SK-N-SH (cell line): ENCODE data around the gene SLITRK6. TPM values are rescaled to one million over a fixed set of nuclear protein-coding genes. Genes with fewer than 3 reads are reported as not detected.

Source experiments
- CTCF ChIA-PET: fragments of 300-600, 350-600 bp; formaldehyde crosslinking; extraction: SDS; loops from one replicate; lab custom pipeline; 2021; lab: Yijun Ruan, JAX
- POLR2A ChIA-PET: fragments of 350-600 bp; sonication (Branson Sonifier 250); formaldehyde crosslinking; extraction: SDS; loops from one replicate; lab custom pipeline; 2020; ENCODE audit warnings: antibody characterized with exemption, inconsistent platforms; lab: Yijun Ruan, JAX
- DNase-seq: peaks from one replicate; pipeline ENCODE4 v3.0.0; 2012
- H2AFZ ChIP-seq: fragments of 200-600 bp; sonication (generic); 2 replicates; pipeline ENCODE4 v1.8.1; 2016; ENCODE audit warnings: antibody characterized with exemption, mild to moderate bottlenecking, low read depth
- H3F3A ChIP-seq: fragments of 200-600 bp; sonication (generic); replicated peaks from 2 replicates; pipeline ENCODE3; 2016; ENCODE audit warnings: antibody characterized with exemption, mild to moderate bottlenecking; ENCODE audit not compliant: insufficient read depth
- H3K27ac ChIP-seq, 2 experiments: fragments of 200-500 bp in 1 of 2; fragments of 200-600 bp in 1 of 2; sonication (Bioruptor generic) in 1 of 2; sonication (generic), shearing (Covaris generic) in 1 of 2; 2 replicates each; pipeline versions ENCODE4 v1.5.1 to v1.6.1; 2014 to 2016; ENCODE audit warnings: low read depth in 2 of 2, inconsistent platforms in 1 of 2, low read length in 1 of 2, mild to moderate bottlenecking in 1 of 2, mixed read lengths in 1 of 2
- H3K27me3 ChIP-seq: fragments of 200-600 bp; sonication (generic), shearing (Covaris generic); 2 replicates; pipeline ENCODE4 v1.6.1; 2016; ENCODE audit warnings: mixed run types; ENCODE audit not compliant: insufficient read depth
- H3K36me3 ChIP-seq, 2 experiments: fragments of 200-500 bp in 1 of 2; fragments of 200-600 bp in 1 of 2; sonication (Bioruptor generic) in 1 of 2; sonication (generic) in 1 of 2; replicated peaks in 1 of 2; 2 replicates each; pipeline versions ENCODE3 to v1.5.1; 2014 to 2016; ENCODE audit warnings: low read length in 1 of 2, mild to moderate bottlenecking in 1 of 2; ENCODE audit not compliant: insufficient read depth in 2 of 2, control insufficient read depth in 1 of 2
- H3K4me1 ChIP-seq, 2 experiments: fragments of 200-500 bp in 1 of 2; fragments of 200-600 bp in 1 of 2; sonication (Bioruptor generic) in 1 of 2; sonication (generic), shearing (Covaris generic) in 1 of 2; 2 replicates each; pipeline versions ENCODE4 v1.5.1 to v1.6.1; 2014 to 2016; ENCODE audit warnings: low read depth in 1 of 2, low read length in 1 of 2, mixed run types in 1 of 2; ENCODE audit not compliant: insufficient read depth in 2 of 2, control insufficient read depth in 1 of 2
- H3K4me2 ChIP-seq: fragments of 200-600 bp; sonication (generic), shearing (Covaris generic); 2 replicates; pipeline ENCODE4 v1.6.1; 2017; ENCODE audit warnings: mixed run types
- H3K4me3 ChIP-seq, 2 experiments: fragments of 200-500 bp in 1 of 2; fragments of 200-600 bp in 1 of 2; sonication (Bioruptor generic) in 1 of 2; sonication (generic), shearing (Covaris generic) in 1 of 2; 2 replicates each; pipeline versions ENCODE4 v1.5.1 to v1.8.1; 2014 to 2016; ENCODE audit warnings: low read depth in 2 of 2, inconsistent platforms in 1 of 2, low read length in 1 of 2, mild to moderate bottlenecking in 1 of 2, mixed read lengths in 1 of 2, moderate library complexity in 1 of 2
- H3K79me2 ChIP-seq: fragments of 200-600 bp; sonication (generic); 2 replicates; pipeline ENCODE4 v1.8.1; 2017; ENCODE audit warnings: mild to moderate bottlenecking; ENCODE audit not compliant: insufficient read depth
- H3K9ac ChIP-seq: fragments of 200-600 bp; sonication (generic); 2 replicates; pipeline ENCODE4 v1.6.1; 2017; ENCODE audit warnings: mixed run types
- H3K9me2 ChIP-seq: fragments of 200-600 bp; sonication (generic); 2 replicates; pipeline ENCODE4 v1.6.1; 2017; ENCODE audit warnings: mixed run types
- H3K9me3 ChIP-seq: fragments of 200-600 bp; sonication (generic); 2 replicates; pipeline ENCODE4 v1.6.1; 2017; ENCODE audit warnings: mixed run types, mild to moderate bottlenecking, moderate library complexity
- H4K20me1 ChIP-seq: fragments of 200-600 bp; sonication (generic); 2 replicates; pipeline ENCODE4 v1.6.1; 2017; ENCODE audit warnings: mild to moderate bottlenecking, mixed run types; ENCODE audit not compliant: insufficient read depth
- CHD2 ChIP-seq: fragments of 150-350 bp; IDR thresholded peaks from 2 replicates; pipeline ENCODE4 v1.6.1; 2018; ENCODE audit warnings: low read length; ENCODE audit not compliant: partially characterized antibody
- EP300 ChIP-seq, 2 experiments: IDR thresholded peaks; 2 replicates each; pipeline versions ENCODE4 v1.4.0 to v1.6.1; 2012; ENCODE audit warnings: borderline replicate concordance in 1 of 2, low read depth in 1 of 2, low read length in 1 of 2
- FOXJ3 ChIP-seq: sonication (generic); formaldehyde crosslinking; IDR thresholded peaks from 2 replicates; pipeline ENCODE4 v1.5.1; 2020; ENCODE audit warnings: mild to moderate bottlenecking, missing genetic modification reagents
- FOXM1 ChIP-seq: IDR thresholded peaks from 2 replicates; pipeline ENCODE4 v1.4.0; 2012; ENCODE audit warnings: low read depth, mild to moderate bottlenecking
- GATA2 ChIP-seq: sonication (generic); formaldehyde crosslinking; IDR thresholded peaks from 2 replicates; pipeline ENCODE4 v1.5.0; 2020; ENCODE audit warnings: mild to moderate bottlenecking, missing genetic modification reagents
- JUND ChIP-seq: IDR thresholded peaks from 2 replicates; pipeline ENCODE4 v1.4.0; 2012
- MEF2A ChIP-seq: IDR thresholded peaks from 2 replicates; pipeline ENCODE4 v1.4.0; 2012; ENCODE audit warnings: low read depth, borderline replicate concordance
- MXI1 ChIP-seq: IDR thresholded peaks from 2 replicates; pipeline ENCODE4 v1.6.1; 2012; ENCODE audit warnings: mild to moderate bottlenecking, low read depth, low read length, improper control_type of control experiment
- NFIC ChIP-seq: IDR thresholded peaks from 2 replicates; pipeline ENCODE4 v1.4.0; 2012; ENCODE audit warnings: borderline replicate concordance
- POLR2AphosphoS5 ChIP-seq: IDR thresholded peaks from 2 replicates; pipeline ENCODE4 v1.6.1; 2012; ENCODE audit warnings: low read depth, low read length
- RAD21 ChIP-seq: IDR thresholded peaks from 2 replicates; pipeline ENCODE4 v1.6.1; 2012; ENCODE audit warnings: mild to moderate bottlenecking, low read length
- RCOR1 ChIP-seq: fragments of 150-350 bp; IDR thresholded peaks from 2 replicates; pipeline ENCODE4 v1.6.1; 2017; ENCODE audit warnings: antibody characterized with exemption, low read length
- RXRA ChIP-seq: IDR thresholded peaks from 2 replicates; pipeline ENCODE4 v1.4.0; 2012; ENCODE audit warnings: low read depth, mild to moderate bottlenecking, borderline replicate concordance
- SMC3 ChIP-seq: IDR thresholded peaks from 2 replicates; pipeline ENCODE4 v1.6.1; 2012; ENCODE audit warnings: low read depth, low read length, improper control_type of control experiment
- TCF12 ChIP-seq: IDR thresholded peaks from 2 replicates; pipeline ENCODE4 v1.4.0; 2012
- YY1 ChIP-seq: IDR thresholded peaks from 2 replicates; pipeline ENCODE4 v1.4.0; 2012; ENCODE audit warnings: low read depth, mild to moderate bottlenecking
- WGBS: methylation state at CpG from one replicate; pipeline ENCODE4 v1.1.6; 2017; ENCODE audit warnings: low lambda C conversion rate; 5-methylcytosine and 5-hydroxymethylcytosine counted together
- polyA plus RNA-seq, 3 experiments: library from polyadenylated mRNA; depleted of rRNA; stranded (reverse); fragments of >200 nt; gene quantifications; 2 replicates each; pipeline ENCODE4 v1.2.3, GENCODE V29; 2012
- TF ChIP-seq, protein P1 (sequence below): fragments of 200-600 bp; sonication (generic); IDR thresholded peaks from 2 replicates; pipeline ENCODE4 v1.6.1; 2017; ENCODE audit warnings: antibody characterized with exemption, mild to moderate bottlenecking, moderate library complexity
- TF ChIP-seq, protein P2 (sequence below): IDR thresholded peaks from 2 replicates; pipeline ENCODE4 v1.4.0; 2012; ENCODE audit warnings: low read depth
- TF ChIP-seq, protein P3 (sequence below): IDR thresholded peaks from 2 replicates; pipeline ENCODE4; 2012

SLITRK6 gene
- polyA plus RNA-seq, 1 of the 3 experiments (the other 2 are of a cell fraction) = 5.2 TPM

DNA sequence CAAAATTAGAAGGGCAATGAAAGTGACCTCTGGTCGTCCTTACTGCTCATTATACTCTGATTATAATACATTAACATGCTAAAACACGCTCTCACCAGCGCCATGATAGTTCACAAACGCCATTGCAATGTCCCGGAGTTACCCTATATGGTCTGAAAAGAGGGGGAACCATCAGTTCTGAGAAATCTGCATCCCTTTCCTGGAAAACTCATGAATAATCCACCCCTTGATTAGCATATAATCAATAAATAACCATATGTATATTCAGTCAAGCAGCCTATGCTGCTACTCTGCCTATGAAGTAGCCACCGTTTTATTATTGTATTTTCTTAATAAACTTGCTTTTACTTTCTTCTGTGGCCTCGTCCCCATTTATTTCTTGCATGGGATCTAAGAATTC is 24.6 kb upstream of the SLITRK6 start:
- Histone ChIP-seq H3K4me2 (no peak overlapping the region), H3K27me3 (no peaks in the 10 kb centered on the region), H3K9me2 (no peaks in the 10 kb centered on the region), H3K36me3 (no peaks in the 10 kb centered on the region), H3K9me3 (no peaks in the 10 kb centered on the region), H3K27ac (no peak overlapping the region), H2AFZ (no peak overlapping the region), H3K4me3 (no peak overlapping the region), H4K20me1 (no peaks in the 10 kb centered on the region), H3K9ac (no peak overlapping the region), H3K4me1 (no peaks in the 10 kb centered on the region; a peak in 2 of 4 replicates), H3F3A (no peaks in the 10 kb centered on the region), H3K79me2 (no peaks in the 10 kb centered on the region)
- TF ChIP-seq POLR2AphosphoS5 (no peak), MXI1 (no peak), MEF2A (no peak), YY1 (no peak), RAD21 (no peak), NFIC (no peak)
- DNase-seq = no peak
- WGBS = 84% methylated on average over 7 of the region's 7 CpGs
- CTCF ChIA-PET = no interaction called here
- POLR2A ChIA-PET = no interaction called here

DNA sequence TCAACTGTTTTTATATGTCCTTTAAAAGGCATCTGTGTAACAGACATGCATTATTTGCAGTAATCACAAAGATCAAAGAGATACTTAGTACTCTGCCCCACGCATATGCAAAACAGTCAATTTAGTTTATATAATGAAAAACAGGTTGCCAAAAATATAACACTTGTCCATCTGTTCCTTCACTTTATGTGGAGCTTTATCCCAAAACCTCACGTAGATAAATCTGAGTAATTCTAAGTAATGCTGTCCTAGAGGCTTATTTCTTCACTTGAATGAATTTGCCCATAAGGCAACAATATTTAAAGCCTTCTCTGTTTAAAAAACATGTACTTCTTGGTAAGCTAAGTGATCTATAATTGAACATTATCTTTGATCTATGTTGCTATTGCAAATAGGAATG is 20.3 kb upstream of the SLITRK6 start:
- peak; percentile 21 for DNase-seq
- no peaks in the 10 kb centered on the region for H3K9me2 ChIP-seq
- H2AFZ ChIP-seq = no peak overlapping the region
- no peaks in the 10 kb centered on the region for H4K20me1 ChIP-seq
- H3K9ac ChIP-seq = no peak overlapping the region
- 59% methylated on average over 2 of the region's 2 CpGs for WGBS
- H3K4me3 ChIP-seq = no peak overlapping the region
- H3F3A ChIP-seq = no peaks in the 10 kb centered on the region
- H3K79me2 ChIP-seq = no peaks in the 10 kb centered on the region
- TF ChIP-seq TCF12 (peak; percentile 49), GATA2 (peak; percentile 89), MXI1 (no peak; the same call in 1 of the 2 replicates), FOXJ3 (CRISPR knock-in tag) (peak; percentile 61; the same call in 1 of the 2 replicates), RCOR1 (peak; percentile 84; the same call in 1 of the 2 replicates), POLR2AphosphoS5 (no peak), EP300 (IDR thresholded peaks at IDR 0.05; ENCODE audit: borderline replicate concordance in 1 of 2, low read depth in 1 of 2, low read length in 1 of 2) (peak in 1 of 2 experiments; percentile 94; a peak in 2 of 4 replicates), CHD2 (peak; percentile 79)
- peaks cover 0 to 3% of the 10 kb centered on the region in 2 experiments; a peak in 2 of 4 replicates for H3K4me1 ChIP-seq
- ChIA-PET CTCF (interaction anchor here (0.7 to 2.3 kb wide), 10 partner anchors 9 to 975 kb away, joined by 3 to 9 read pairs (median 4); no protein-coding TSS in a partner anchor), POLR2A (no interaction called here)
- no peaks in the 10 kb centered on the region for H3K36me3 ChIP-seq
- H3K27ac ChIP-seq = peak overlapping the region in 1 of 2 experiments; percentile 79; a peak in 2 of 4 replicates
- no peaks in the 10 kb centered on the region for H3K27me3 ChIP-seq
- H3K4me2 ChIP-seq = no peak overlapping the region
- no peaks in the 10 kb centered on the region; the same call in 1 of the 2 replicates for H3K9me3 ChIP-seq

DNA sequence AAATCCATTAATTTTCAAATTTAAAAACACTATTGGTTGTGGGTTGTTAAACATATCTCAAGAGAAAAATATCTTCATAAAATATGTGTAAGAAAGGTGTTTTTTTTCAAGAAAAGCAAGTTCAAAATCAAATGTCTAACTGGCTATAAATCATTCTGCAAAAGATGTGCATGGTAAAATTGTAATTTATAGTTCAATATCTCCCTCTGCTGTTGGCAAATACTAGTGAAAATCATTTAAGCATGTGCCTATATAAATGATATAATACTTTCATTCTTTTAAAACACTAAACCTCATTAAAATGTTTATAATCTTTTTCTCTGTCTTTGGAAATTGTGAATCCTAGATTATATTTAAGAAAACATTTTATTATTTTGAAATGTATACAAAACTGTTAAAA is 17.2 kb upstream of the SLITRK6 start:
- CTCF ChIA-PET = interaction anchor here (2.2 to 2.7 kb wide), 2 partner anchors 11 to 920 kb away, joined by 14 to 16 read pairs; no protein-coding TSS in a partner anchor
- no peak overlapping the region for H3K4me2 ChIP-seq
- H3K9me2 ChIP-seq = no peaks in the 10 kb centered on the region
- H3K4me1 ChIP-seq = peaks cover 0 to 3% of the 10 kb centered on the region in 2 experiments; a peak in 2 of 4 replicates
- POLR2A ChIA-PET = no interaction called here
- no peak overlapping the region; a peak in 1 of 4 replicates for H3K27ac ChIP-seq
- H3K79me2 ChIP-seq = no peaks in the 10 kb centered on the region
- H3K9me3 ChIP-seq = no peaks in the 10 kb centered on the region; the same call in 1 of the 2 replicates
- H3K9ac ChIP-seq = no peak overlapping the region
- no peak overlapping the region for H2AFZ ChIP-seq
- no peaks in the 10 kb centered on the region for H3F3A ChIP-seq
- H3K27me3 ChIP-seq = no peaks in the 10 kb centered on the region
- no peaks in the 10 kb centered on the region for H4K20me1 ChIP-seq
- H3K36me3 ChIP-seq = no peaks in the 10 kb centered on the region
- no peak overlapping the region for H3K4me3 ChIP-seq
- no peak for DNase-seq
- TF ChIP-seq JUND = no peak
- no peak for TF ChIP-seq FOXM1
- TF ChIP-seq RAD21 = peak; percentile 67
- TF ChIP-seq, protein P1, sequence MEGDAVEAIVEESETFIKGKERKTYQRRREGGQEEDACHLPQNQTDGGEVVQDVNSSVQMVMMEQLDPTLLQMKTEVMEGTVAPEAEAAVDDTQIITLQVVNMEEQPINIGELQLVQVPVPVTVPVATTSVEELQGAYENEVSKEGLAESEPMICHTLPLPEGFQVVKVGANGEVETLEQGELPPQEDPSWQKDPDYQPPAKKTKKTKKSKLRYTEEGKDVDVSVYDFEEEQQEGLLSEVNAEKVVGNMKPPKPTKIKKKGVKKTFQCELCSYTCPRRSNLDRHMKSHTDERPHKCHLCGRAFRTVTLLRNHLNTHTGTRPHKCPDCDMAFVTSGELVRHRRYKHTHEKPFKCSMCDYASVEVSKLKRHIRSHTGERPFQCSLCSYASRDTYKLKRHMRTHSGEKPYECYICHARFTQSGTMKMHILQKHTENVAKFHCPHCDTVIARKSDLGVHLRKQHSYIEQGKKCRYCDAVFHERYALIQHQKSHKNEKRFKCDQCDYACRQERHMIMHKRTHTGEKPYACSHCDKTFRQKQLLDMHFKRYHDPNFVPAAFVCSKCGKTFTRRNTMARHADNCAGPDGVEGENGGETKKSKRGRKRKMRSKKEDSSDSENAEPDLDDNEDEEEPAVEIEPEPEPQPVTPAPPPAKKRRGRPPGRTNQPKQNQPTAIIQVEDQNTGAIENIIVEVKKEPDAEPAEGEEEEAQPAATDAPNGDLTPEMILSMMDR = peak; percentile 64
- TF ChIP-seq SMC3 = peak; percentile 33
- TF ChIP-seq, protein P2, sequence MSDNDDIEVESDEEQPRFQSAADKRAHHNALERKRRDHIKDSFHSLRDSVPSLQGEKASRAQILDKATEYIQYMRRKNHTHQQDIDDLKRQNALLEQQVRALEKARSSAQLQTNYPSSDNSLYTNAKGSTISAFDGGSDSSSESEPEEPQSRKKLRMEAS = no peak
- TF ChIP-seq TCF12 = no peak
- TF ChIP-seq, protein P3, sequence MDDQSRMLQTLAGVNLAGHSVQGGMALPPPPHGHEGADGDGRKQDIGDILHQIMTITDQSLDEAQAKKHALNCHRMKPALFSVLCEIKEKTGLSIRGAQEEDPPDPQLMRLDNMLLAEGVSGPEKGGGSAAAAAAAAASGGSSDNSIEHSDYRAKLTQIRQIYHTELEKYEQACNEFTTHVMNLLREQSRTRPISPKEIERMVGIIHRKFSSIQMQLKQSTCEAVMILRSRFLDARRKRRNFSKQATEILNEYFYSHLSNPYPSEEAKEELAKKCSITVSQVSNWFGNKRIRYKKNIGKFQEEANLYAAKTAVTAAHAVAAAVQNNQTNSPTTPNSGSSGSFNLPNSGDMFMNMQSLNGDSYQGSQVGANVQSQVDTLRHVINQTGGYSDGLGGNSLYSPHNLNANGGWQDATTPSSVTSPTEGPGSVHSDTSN = 0 out of 2 replicates have a peak, but pooled peaks have one; percentile 7
- TF ChIP-seq NFIC = no peak
- no peak for TF ChIP-seq GATA2
- no peak for TF ChIP-seq CHD2
- TF ChIP-seq FOXJ3 (CRISPR knock-in tag) = no peak
- TF ChIP-seq RXRA = no peak
